DMS153 treated with DMSO at 0.1 percent for 48 hours (cell line): Measurements from ENCODE around the gene ARSG.
A peak's percentile ranks its signal among the peaks of the same experiment; 100 is the strongest.
"Not testable (repeated sequence)": the region's sequence is repeated elsewhere in the genome, so short reads cannot be mapped to it uniquely, and the experiment has no call there.

Experiments used
- DNase-seq: peaks from one replicate; lab custom pipeline; 2025; ENCODE audit not compliant: unreplicated experiment; lab: John Stamatoyannopoulos, UW

The ARSG gene

GRCh38 chr17:68290955-68291835 lies at the start of gene ARSG, which contains the start of gene SLC16A6:
TSS of gene ARSG (plus strand) at chr17:68291495. CDS start at chr17:68307494, 15,999 bp downstream.
TSS of gene SLC16A6 (minus strand) at chr17:68291127. CDS start at chr17:68278320, 12,807 bp downstream.
- no peak for DNase-seq

GRCh38 chr17:68246271-68247028 lies 44.8 kb upstream of the ARSG start:
- no peak for DNase-seq

GRCh38 chr17:68247445-68248198 lies 43.7 kb upstream of the ARSG start, which contains the start of gene AMZ2:
TSS of gene AMZ2 (plus strand) at chr17:68248043. CDS start at chr17:68250188, 2,145 bp downstream.
- DNase-seq, result peak; percentile 61

GRCh38 chr17:68248199-68248825 lies 43.0 kb upstream of the ARSG start:
- no peak for DNase-seq

- no peak for DNase-seq
Measured at GRCh38 chr17:68248891-68249290, 42.4 kb upstream of the ARSG start.

GRCh38 chr17:68249354-68249765 lies 41.9 kb upstream of the ARSG start:
- no peak for DNase-seq

GRCh38 chr17:68253426-68253825 lies 37.9 kb upstream of the ARSG start:
- not testable (repeated sequence) for DNase-seq

- no peak for DNase-seq
Measured at GRCh38 chr17:68255151-68255550, 36.1 kb upstream of the ARSG start.

GRCh38 chr17:68255731-68256538 lies 35.4 kb upstream of the ARSG start:
- no peak for DNase-seq

GRCh38 chr17:68256701-68257100 lies 34.6 kb upstream of the ARSG start:
- not testable (repeated sequence) for DNase-seq

- no peak for DNase-seq
Measured at GRCh38 chr17:68257934-68258333, 33.4 kb upstream of the ARSG start.

GRCh38 chr17:68258890-68259647 lies 32.2 kb upstream of the ARSG start:
- peak; percentile 44 for DNase-seq

GRCh38 chr17:68259648-68259951 lies 31.7 kb upstream of the ARSG start:
- not testable (repeated sequence) for DNase-seq

GRCh38 chr17:68260051-68260762 lies 31.1 kb upstream of the ARSG start:
- no peak for DNase-seq

- not testable (repeated sequence) for DNase-seq
Measured at GRCh38 chr17:68262467-68262866, 28.8 kb upstream of the ARSG start.

GRCh38 chr17:68263101-68263681 lies 28.1 kb upstream of the ARSG start:
- DNase-seq, result peak; percentile 24

- not testable (repeated sequence) for DNase-seq
Measured at GRCh38 chr17:68265833-68266232, 25.5 kb upstream of the ARSG start.

- no peak for DNase-seq
Measured at GRCh38 chr17:68273722-68274121, 17.6 kb upstream of the ARSG start.
